ENCODE data around the gene SKI.

DNA sequence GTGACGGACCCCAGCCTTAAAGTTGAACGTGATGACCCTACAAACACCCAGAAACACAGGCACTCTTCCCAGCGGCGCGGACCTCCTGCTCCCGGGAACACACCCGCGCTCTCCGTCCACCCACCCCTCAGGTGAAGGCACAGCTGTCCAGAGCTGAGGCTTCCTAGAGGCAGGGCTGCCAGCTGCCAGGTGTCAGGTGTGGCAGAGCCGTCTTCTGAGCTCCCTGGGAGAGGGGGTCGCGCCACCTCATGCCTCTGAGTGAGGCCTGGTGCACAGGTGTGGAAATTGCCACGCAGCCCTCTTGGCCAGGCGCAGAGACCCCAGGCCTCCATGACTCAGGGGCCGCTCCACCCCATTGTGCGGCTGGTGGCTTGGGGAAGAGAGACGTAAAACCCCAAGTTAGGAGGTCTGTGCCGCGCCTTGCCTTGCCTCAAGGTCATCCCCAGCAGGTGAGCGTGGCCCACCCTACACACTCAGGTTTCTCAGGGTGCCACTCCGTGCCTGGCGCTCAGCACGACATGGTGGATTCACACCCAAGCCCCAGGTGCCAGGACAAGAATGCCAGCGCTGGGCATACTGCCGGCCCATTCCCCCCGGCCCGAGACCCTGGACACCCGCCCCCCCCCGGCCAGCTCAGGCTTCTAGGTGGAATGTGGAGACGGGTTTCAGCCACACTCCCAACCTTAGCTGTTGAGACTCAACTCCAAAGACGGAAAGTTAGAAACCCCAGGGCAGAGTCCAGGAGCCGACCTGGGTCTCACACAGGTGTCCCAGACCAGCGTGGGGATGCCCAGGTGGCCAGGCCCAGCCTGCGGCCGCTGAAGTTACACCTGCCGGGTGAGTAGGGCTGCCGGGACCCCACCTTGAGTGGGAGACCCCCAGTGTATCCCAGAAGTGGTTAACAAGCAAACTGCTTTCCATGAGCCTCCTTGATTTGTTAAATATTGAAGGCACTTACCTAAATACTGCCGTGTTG is 42.0 kb upstream of the SKI start:
- TF ChIP-seq, protein P1, sequence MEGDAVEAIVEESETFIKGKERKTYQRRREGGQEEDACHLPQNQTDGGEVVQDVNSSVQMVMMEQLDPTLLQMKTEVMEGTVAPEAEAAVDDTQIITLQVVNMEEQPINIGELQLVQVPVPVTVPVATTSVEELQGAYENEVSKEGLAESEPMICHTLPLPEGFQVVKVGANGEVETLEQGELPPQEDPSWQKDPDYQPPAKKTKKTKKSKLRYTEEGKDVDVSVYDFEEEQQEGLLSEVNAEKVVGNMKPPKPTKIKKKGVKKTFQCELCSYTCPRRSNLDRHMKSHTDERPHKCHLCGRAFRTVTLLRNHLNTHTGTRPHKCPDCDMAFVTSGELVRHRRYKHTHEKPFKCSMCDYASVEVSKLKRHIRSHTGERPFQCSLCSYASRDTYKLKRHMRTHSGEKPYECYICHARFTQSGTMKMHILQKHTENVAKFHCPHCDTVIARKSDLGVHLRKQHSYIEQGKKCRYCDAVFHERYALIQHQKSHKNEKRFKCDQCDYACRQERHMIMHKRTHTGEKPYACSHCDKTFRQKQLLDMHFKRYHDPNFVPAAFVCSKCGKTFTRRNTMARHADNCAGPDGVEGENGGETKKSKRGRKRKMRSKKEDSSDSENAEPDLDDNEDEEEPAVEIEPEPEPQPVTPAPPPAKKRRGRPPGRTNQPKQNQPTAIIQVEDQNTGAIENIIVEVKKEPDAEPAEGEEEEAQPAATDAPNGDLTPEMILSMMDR (IDR thresholded peaks at IDR 0.05) = no peak
- no peak for TF ChIP-seq POLR2A (IDR thresholded peaks at IDR 0.05)
